ENCODE results near the gene ADGRD2. TPM values are rescaled to one million over a fixed set of nuclear protein-coding genes. Genes with fewer than 3 reads are reported as not detected.

ADGRD2 gene
- total RNA-seq, 1 experiment from 2014 or later, result not detected

GRCh38 chr9:124500028-124500795, 50.0 kb downstream of the ADGRD2 start:
- no peak for TF ChIP-seq CTCF (conservative IDR thresholded peaks at IDR 0.05; ENCODE audit: low read depth, low read length)
- no peak for TF ChIP-seq EZH2 (IDR thresholded peaks at IDR 0.05; ENCODE audit: borderline replicate concordance, low read depth, low read length, poor library complexity, severe bottlenecking)
- no peak overlapping the region for H3K27ac ChIP-seq (ENCODE audit: low read depth, low read length, poor library complexity, severe bottlenecking)
- POLR2A ChIA-PET (ENCODE audit: low non-redundant PET), result no interaction called here
- BruUV-seq (replicated peaks), result no TSS peak
- no peak overlapping the region for H3K4me3 ChIP-seq (ENCODE audit: low read depth, low read length, poor library complexity, severe bottlenecking)
- H3K36me3 ChIP-seq (ENCODE audit: insufficient read depth, low read length, poor library complexity, severe bottlenecking), result no peaks in the 10 kb centered on the region
- intact Hi-C loops (cut with micrococcal nuclease; ENCODE audit: unreplicated experiment), result no loop called here
- CTCF ChIA-PET, result no interaction called here
- H3K4me1 ChIP-seq (ENCODE audit: insufficient read depth, low read length, poor library complexity, severe bottlenecking), result peaks cover 9% of the 10 kb centered on the region
- no peak for DNase-seq (ENCODE audit: low spot score)
- H3K27me3 ChIP-seq (replicated peaks; ENCODE audit: insufficient read depth, low read depth, low read length, poor library complexity), result peaks cover 41% of the 10 kb centered on the region
- H3K9me3 ChIP-seq (ENCODE audit: low read depth, low read length, poor library complexity, severe bottlenecking), result no peaks in the 10 kb centered on the region

- H3K36me3 ChIP-seq (ENCODE audit: insufficient read depth, low read length, poor library complexity, severe bottlenecking), result no peaks in the 10 kb centered on the region
- H3K4me3 ChIP-seq (ENCODE audit: low read depth, low read length, poor library complexity, severe bottlenecking), result no peak overlapping the region
- peaks cover 9% of the 10 kb centered on the region for H3K4me1 ChIP-seq (ENCODE audit: insufficient read depth, low read length, poor library complexity, severe bottlenecking)
- BruUV-seq (replicated peaks), result no TSS peak
- ChIA-PET CTCF (no interaction called here), POLR2A (ENCODE audit: low non-redundant PET) (no interaction called here)
- H3K9me3 ChIP-seq (ENCODE audit: low read depth, low read length, poor library complexity, severe bottlenecking), result no peaks in the 10 kb centered on the region
- no peak overlapping the region for H3K27ac ChIP-seq (ENCODE audit: low read depth, low read length, poor library complexity, severe bottlenecking)
- intact Hi-C loops (cut with micrococcal nuclease; ENCODE audit: unreplicated experiment), result no loop called here
- peaks cover 49% of the 10 kb centered on the region for H3K27me3 ChIP-seq (replicated peaks; ENCODE audit: insufficient read depth, low read depth, low read length, poor library complexity)
- no peak for DNase-seq (ENCODE audit: low spot score)
- no peak for TF ChIP-seq CTCF (conservative IDR thresholded peaks at IDR 0.05; ENCODE audit: low read depth, low read length)
- TF ChIP-seq EZH2 (IDR thresholded peaks at IDR 0.05; ENCODE audit: borderline replicate concordance, low read depth, low read length, poor library complexity, severe bottlenecking), result no peak
These were observed 50.8 kb downstream of the ADGRD2 start for GRCh38 chr9:124500796-124501611.

- CTCF ChIA-PET, result no interaction called here
- H3K27ac ChIP-seq (ENCODE audit: low read depth, low read length, poor library complexity, severe bottlenecking), result no peak overlapping the region
- intact Hi-C loops (cut with micrococcal nuclease; ENCODE audit: unreplicated experiment), result no loop called here
- TF ChIP-seq CTCF (conservative IDR thresholded peaks at IDR 0.05; ENCODE audit: low read depth, low read length) (no peak), EZH2 (IDR thresholded peaks at IDR 0.05; ENCODE audit: borderline replicate concordance, low read depth, low read length, poor library complexity, severe bottlenecking) (no peak)
- peaks cover 53% of the 10 kb centered on the region for H3K27me3 ChIP-seq (replicated peaks; ENCODE audit: insufficient read depth, low read depth, low read length, poor library complexity)
- no peak for DNase-seq (ENCODE audit: low spot score)
- POLR2A ChIA-PET (ENCODE audit: low non-redundant PET), result interaction anchor here (0.6 kb wide), 1 partner anchor 93 kb away, joined by 3 read pairs; no protein-coding TSS in a partner anchor
- peaks cover 9% of the 10 kb centered on the region for H3K4me1 ChIP-seq (ENCODE audit: insufficient read depth, low read length, poor library complexity, severe bottlenecking)
- no peak overlapping the region for H3K4me3 ChIP-seq (ENCODE audit: low read depth, low read length, poor library complexity, severe bottlenecking)
- H3K36me3 ChIP-seq (ENCODE audit: insufficient read depth, low read length, poor library complexity, severe bottlenecking), result no peaks in the 10 kb centered on the region
- no peaks in the 10 kb centered on the region for H3K9me3 ChIP-seq (ENCODE audit: low read depth, low read length, poor library complexity, severe bottlenecking)
- no TSS peak for BruUV-seq (replicated peaks)
These were observed 51.6 kb downstream of the ADGRD2 start for GRCh38 chr9:124501771-124502320.

Data from A673 (cell line).